Calu3 (cell line): ENCODE measurements around the gene FAM13A. TPM values are rescaled to one million over a fixed set of nuclear protein-coding genes. Genes with fewer than 3 reads are reported as not detected.
A peak's percentile ranks its signal among the peaks of the same experiment; 100 is the strongest.

Experiments
- BruUV-seq: library from RNA; stranded (reverse); fragments of 400-500 nt; replicated peaks from 2 replicates; lab custom pipeline; 2021; lab: Mats Ljungman, UMichigan
- CTCF ChIA-PET: fragments of 300-600 bp; sonication (Branson Sonifier 250); formaldehyde crosslinking; loops from one replicate; lab custom pipeline; 2022; ENCODE audit warnings: antibody characterized with exemption; lab: Charles Lee
- DNase-seq: peaks from one replicate; pipeline ENCODE4 v3.0.0; 2022
- H3K27ac Mint-ChIP-seq: one replicate; pipeline ENCODE4 v1.8.0; 2022; ENCODE audit warnings: mixed read lengths; ENCODE audit not compliant: unreplicated experiment
- H3K27me3 Mint-ChIP-seq: one replicate; pipeline ENCODE4 v1.8.0; 2022; ENCODE audit warnings: mixed read lengths; ENCODE audit not compliant: unreplicated experiment
- H3K36me3 Mint-ChIP-seq: one replicate; pipeline ENCODE4 v1.8.0; 2022; ENCODE audit warnings: mild to moderate bottlenecking, moderate library complexity, mixed read lengths; ENCODE audit not compliant: insufficient read depth, unreplicated experiment
- H3K4me1 Mint-ChIP-seq: one replicate; pipeline ENCODE4 v1.8.0; 2022; ENCODE audit warnings: mild to moderate bottlenecking, low read depth, mixed read lengths; ENCODE audit not compliant: unreplicated experiment
- H3K4me3 Mint-ChIP-seq: one replicate; pipeline ENCODE4 v1.8.0; 2022; ENCODE audit warnings: mild to moderate bottlenecking, low read depth, moderate library complexity, mixed read lengths; ENCODE audit not compliant: unreplicated experiment
- H3K9me3 Mint-ChIP-seq: one replicate; pipeline ENCODE4 v1.8.0; 2022; ENCODE audit warnings: low read depth, mixed read lengths; ENCODE audit not compliant: unreplicated experiment
- intact Hi-C: fragments of 100-400 bp; cut with micrococcal nuclease; formaldehyde crosslinking; loops from one replicate; pipeline ENCODE4 v1.10.0; 2022; ENCODE audit not compliant: unreplicated experiment
- total RNA-seq: library from RNA; stranded (reverse); gene quantifications from 2 replicates; pipeline ENCODE4 v1.2.3, GENCODE V29; 2022
- TF ChIP-seq, protein P1 (sequence below): fragments of 200-600 bp; IDR thresholded peaks from one replicate; pipeline ENCODE4 v1.8.0; 2022; ENCODE audit warnings: antibody characterized with exemption; ENCODE audit not compliant: unreplicated experiment

The FAM13A gene
- total RNA-seq, 1 experiment from 2014 or later = 13.5 TPM

GRCh38 chr4:89031272-89031671, 25.7 kb downstream of the FAM13A start:
- Mint-ChIP-seq H3K36me3 (no peaks in the 10 kb centered on the region), H3K9me3 (peaks cover 2% of the 10 kb centered on the region), H3K4me3 (no peak overlapping the region), H3K27me3 (no peaks in the 10 kb centered on the region), H3K27ac (no peak overlapping the region), H3K4me1 (no peaks in the 10 kb centered on the region)
- intact Hi-C loops = no loop called here
- BruUV-seq = no TSS peak
- CTCF ChIA-PET = no interaction called here
- DNase-seq = no peak
- TF ChIP-seq, protein P1, sequence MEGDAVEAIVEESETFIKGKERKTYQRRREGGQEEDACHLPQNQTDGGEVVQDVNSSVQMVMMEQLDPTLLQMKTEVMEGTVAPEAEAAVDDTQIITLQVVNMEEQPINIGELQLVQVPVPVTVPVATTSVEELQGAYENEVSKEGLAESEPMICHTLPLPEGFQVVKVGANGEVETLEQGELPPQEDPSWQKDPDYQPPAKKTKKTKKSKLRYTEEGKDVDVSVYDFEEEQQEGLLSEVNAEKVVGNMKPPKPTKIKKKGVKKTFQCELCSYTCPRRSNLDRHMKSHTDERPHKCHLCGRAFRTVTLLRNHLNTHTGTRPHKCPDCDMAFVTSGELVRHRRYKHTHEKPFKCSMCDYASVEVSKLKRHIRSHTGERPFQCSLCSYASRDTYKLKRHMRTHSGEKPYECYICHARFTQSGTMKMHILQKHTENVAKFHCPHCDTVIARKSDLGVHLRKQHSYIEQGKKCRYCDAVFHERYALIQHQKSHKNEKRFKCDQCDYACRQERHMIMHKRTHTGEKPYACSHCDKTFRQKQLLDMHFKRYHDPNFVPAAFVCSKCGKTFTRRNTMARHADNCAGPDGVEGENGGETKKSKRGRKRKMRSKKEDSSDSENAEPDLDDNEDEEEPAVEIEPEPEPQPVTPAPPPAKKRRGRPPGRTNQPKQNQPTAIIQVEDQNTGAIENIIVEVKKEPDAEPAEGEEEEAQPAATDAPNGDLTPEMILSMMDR = no peak

- no peak overlapping the region for H3K27ac Mint-ChIP-seq
- intact Hi-C loops = no loop called here
- H3K27me3 Mint-ChIP-seq = no peaks in the 10 kb centered on the region
- CTCF ChIA-PET = no interaction called here
- H3K9me3 Mint-ChIP-seq = no peaks in the 10 kb centered on the region
- BruUV-seq = no TSS peak
- H3K4me1 Mint-ChIP-seq = no peaks in the 10 kb centered on the region
- TF ChIP-seq, protein P1 = no peak
- no peak overlapping the region for H3K4me3 Mint-ChIP-seq
- DNase-seq = no peak
- no peaks in the 10 kb centered on the region for H3K36me3 Mint-ChIP-seq
Measured at GRCh38 chr4:89029591-89029990, 27.4 kb downstream of the FAM13A start.

DNA sequence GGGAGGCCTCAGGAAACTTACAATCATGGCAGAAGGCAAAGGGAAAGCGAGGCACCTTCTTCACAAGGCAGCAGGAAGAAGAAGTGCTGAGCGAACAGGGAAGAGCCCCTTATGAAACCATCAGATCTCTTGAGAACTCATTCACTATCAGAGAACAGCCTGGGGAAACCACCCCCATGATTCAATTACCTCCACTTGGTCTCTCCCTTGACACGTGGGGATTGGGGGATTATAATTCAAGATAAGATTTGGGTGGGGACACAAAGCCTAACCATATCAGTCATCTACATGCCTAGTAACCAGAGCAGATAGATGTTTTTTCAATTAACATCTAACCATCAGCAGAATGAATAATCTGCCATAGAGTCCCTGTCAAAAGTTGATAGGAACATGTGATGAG, 30.4 kb downstream of the FAM13A start:
- no peak overlapping the region for H3K4me3 Mint-ChIP-seq
- H3K4me1 Mint-ChIP-seq = no peaks in the 10 kb centered on the region
- no peaks in the 10 kb centered on the region for H3K9me3 Mint-ChIP-seq
- no peak for DNase-seq
- CTCF ChIA-PET = no interaction called here
- intact Hi-C loops = no loop called here
- no peaks in the 10 kb centered on the region for H3K27me3 Mint-ChIP-seq
- no peak overlapping the region for H3K27ac Mint-ChIP-seq
- H3K36me3 Mint-ChIP-seq = no peaks in the 10 kb centered on the region
- BruUV-seq = no TSS peak
- TF ChIP-seq, protein P1 = no peak

- H3K4me3 Mint-ChIP-seq = no peak overlapping the region
- CTCF ChIA-PET = interaction anchor here (0.6 to 3.2 kb wide), 6 partner anchors 94 to 419 kb away, joined by 3 to 19 read pairs (median 4); no protein-coding TSS in a partner anchor
- BruUV-seq = no TSS peak
- H3K27ac Mint-ChIP-seq = no peak overlapping the region
- no peaks in the 10 kb centered on the region for H3K36me3 Mint-ChIP-seq
- H3K27me3 Mint-ChIP-seq = no peaks in the 10 kb centered on the region
- peak; percentile 61 for DNase-seq
- intact Hi-C loops = loop anchor here (1.0 to 5.0 kb wide), 3 partner anchors 206 to 495 kb away; no protein-coding TSS in a partner anchor
- no peaks in the 10 kb centered on the region for H3K4me1 Mint-ChIP-seq
- no peaks in the 10 kb centered on the region for H3K9me3 Mint-ChIP-seq
- TF ChIP-seq, protein P1 = peak; percentile 58
Measured at GRCh38 chr4:89024051-89024675, 32.8 kb downstream of the FAM13A start.
